ENCODE measurements around the gene FOXJ1.

FOXJ1 gene

GRCh38 chr17:76091526-76092286 is 49.3 kb downstream of the FOXJ1 start:
- DNase-seq (ENCODE audit: low spot score), result no peak

DNA sequence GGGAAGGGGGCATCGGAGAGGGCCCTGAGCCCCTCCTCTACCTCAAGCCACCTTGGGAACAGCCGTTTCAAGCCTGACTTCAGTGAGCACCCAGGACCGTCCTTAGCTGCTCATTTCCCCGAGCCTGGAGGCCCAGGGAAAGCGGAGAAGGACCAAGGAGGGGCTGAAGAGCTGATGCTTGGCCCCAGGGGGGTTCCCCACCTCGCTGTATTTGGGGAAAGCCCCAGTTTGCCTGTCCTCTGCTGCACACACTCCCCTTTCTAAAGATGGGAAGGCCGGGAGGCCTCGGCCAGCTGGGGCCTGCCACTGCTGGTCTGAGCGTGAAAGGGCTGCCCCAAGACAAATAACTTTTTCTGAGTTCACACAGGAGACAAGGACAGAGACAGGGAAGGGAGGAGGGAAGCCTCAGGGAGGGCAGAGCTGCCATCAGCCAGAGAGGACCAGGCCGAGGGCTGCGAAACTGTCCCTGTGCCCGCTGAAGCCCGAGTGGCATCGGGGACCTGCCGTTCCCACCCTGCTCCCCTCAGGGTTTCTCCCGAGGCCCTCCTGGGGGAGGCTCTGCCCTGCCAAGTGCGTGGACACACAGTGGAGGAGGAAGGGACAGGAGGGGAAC is 50.4 kb downstream of the FOXJ1 start:
- no peak for DNase-seq (ENCODE audit: low spot score)

DNA sequence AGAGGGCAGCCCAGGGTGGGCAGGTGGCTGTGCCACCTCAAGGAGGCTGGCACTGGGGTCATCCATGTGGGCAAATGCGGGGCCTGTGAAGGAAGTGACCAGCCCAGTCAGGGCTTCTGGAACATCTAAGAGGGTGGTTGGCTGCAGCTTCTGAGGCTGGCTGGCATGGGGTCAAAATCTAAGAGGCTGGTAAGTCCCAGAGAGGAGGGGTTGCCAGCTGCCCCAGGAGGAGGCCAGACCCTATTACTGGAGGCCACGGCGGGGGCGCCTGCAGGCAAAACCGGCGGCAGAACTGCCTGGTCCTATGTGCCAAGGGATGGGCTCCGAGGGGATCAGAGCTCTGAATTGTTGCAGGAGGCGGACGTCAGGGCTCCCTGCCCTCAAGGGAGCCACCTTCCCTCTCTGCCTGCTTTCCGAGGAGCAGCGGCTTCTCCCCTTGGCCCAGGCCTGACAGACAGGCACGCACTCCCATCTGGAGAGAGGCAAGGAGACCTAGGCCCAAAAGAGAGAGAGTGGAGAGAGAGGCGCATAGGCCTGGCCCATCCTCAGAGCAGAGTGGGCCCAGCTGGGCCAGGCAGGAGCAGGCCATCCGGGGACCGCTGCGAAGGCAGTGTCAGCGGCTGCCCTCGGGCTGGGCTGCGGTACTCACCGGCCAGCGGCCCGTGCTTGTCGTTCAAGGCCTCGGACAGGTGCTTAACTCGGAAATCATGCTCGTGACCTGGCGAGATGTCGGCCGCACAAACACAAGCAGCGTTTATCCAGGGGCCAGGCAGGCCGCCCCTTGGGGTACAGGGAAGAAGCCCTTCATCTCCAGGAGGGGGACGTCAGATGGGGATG is 51.1 kb downstream of the FOXJ1 start:
- DNase-seq (ENCODE audit: low spot score), result no peak

GRCh38 chr17:76088868-76089576 is 52.0 kb downstream of the FOXJ1 start:
- DNase-seq (ENCODE audit: low spot score), result no peak

DNA sequence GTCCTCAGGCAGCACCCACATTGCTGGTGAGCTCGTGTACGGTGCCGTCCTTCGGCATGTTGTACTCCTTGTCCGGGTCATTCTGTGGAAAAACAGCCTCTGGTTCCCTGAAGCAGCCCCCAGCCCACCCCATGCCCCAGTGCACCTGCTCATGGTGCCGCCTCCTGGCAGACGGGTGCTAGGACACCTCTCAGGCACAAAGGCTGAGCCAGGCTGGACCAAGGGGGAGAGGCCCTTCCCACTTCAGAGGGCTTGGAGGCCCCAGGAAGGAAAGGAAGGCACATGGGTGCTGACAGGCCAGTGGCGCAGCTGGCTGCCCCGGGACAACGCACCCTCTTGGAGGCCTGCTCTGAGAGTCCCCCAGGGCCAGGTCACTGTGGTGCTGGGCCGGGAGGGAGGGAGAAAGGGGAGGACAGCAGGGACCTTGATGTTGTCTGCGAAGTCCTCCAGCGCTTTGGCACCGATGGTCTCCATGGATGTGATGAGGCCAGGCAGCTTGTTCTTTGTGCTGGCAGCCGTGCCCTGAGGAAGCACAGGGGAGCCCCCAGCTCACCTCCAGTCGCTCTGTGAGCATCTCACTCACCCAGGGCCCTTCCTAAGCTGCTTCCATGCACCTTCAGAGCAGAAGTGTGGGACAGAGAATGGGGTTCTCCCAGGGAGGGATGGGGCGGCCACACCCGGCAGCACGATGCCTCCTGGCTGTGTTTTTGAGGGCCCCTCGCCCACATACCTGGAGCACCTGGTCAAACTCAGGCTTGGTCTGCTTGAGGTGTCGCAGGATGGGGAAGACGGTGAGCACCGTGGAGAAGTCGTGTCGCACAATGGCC is 52.8 kb downstream of the FOXJ1 start:
- DNase-seq (ENCODE audit: low spot score), result peak; percentile 49

DNA sequence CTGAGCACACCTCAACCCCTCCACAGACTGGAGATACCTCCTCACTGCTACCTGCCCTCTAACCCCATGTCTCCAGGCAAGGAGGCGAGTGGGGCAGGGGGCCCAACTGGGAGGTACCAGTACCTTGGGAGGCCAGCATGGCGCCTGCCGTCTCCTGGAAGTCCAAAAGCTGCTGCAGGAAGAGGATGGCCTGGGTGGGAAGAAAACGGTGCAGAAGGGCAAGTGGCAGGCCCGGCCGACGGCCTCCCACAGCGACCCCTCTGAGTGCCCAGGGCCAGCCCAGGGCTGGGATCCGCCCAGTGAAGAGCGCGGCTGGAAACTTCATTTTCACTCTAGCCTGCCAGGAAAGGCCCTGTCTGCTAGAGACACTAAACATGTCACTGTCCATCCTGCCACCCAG is 53.5 kb downstream of the FOXJ1 start:
- DNase-seq (ENCODE audit: low spot score), result no peak

DNA sequence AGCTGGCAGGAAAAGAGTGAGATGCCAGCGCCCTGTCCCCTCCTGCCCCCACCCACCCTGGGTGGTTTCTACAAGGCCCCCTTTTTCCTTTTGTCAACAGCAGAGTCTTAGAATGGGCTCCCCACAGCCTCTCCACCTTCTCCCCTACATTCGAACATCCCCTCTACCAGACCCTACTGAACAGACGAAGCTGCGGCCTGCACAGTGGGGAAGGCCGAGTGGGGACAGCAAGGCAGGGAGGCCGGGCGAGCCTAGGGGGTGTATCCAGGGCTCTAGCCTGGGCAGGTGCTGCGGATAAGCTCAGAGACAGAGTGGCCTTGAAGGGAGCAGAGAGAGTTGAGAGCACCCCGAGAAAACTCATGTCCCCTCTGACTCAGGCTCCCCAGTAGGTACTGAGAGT is 54.7 kb downstream of the FOXJ1 start:
- DNase-seq (ENCODE audit: low spot score), result no peak

All from HuH-7 (cell line).